Mucosa of rectum (tissue), 2 donors: ENCODE measurements around the gene TELO2.

Source experiments
- H3K27ac ChIP-seq, 2 donors: one replicate each; pipeline ENCODE4 v1.7.0; 2013; ENCODE audit warnings: inconsistent platforms in 2 of 2, low read depth in 2 of 2, low read length in 2 of 2
- H3K27me3 ChIP-seq, 2 donors: one replicate each; pipeline ENCODE4 v1.7.0; 2013; ENCODE audit warnings: low read length in 2 of 2; ENCODE audit not compliant: control insufficient read depth in 2 of 2, insufficient read depth in 2 of 2
- H3K36me3 ChIP-seq, 2 donors: one replicate each; pipeline ENCODE4 v1.7.0; 2013; ENCODE audit warnings: low read length in 2 of 2; ENCODE audit not compliant: control insufficient read depth in 2 of 2, insufficient read depth in 2 of 2
- H3K4me1 ChIP-seq, 2 donors: one replicate each; pipeline ENCODE4 v1.7.0; 2013; ENCODE audit warnings: low read length in 2 of 2, mild to moderate bottlenecking in 1 of 2; ENCODE audit not compliant: control insufficient read depth in 2 of 2, insufficient read depth in 2 of 2
- H3K4me3 ChIP-seq, 2 donors: one replicate each; pipeline ENCODE4 v1.7.0; 2013; ENCODE audit warnings: low read length in 2 of 2
- H3K9ac ChIP-seq, 2 donors: one replicate each; pipeline ENCODE4 v1.7.0; 2013; ENCODE audit warnings: low read length in 2 of 2, low read depth in 1 of 2, mild to moderate bottlenecking in 1 of 2
- H3K9me3 ChIP-seq, 2 donors: one replicate each; pipeline ENCODE4 v1.7.0; 2013; ENCODE audit warnings: low read length in 2 of 2; ENCODE audit not compliant: control insufficient read depth in 2 of 2
- donor health status: healthy.
- donor health status: Normal muscosa, but diverticular disease.

The TELO2 gene

DNA sequence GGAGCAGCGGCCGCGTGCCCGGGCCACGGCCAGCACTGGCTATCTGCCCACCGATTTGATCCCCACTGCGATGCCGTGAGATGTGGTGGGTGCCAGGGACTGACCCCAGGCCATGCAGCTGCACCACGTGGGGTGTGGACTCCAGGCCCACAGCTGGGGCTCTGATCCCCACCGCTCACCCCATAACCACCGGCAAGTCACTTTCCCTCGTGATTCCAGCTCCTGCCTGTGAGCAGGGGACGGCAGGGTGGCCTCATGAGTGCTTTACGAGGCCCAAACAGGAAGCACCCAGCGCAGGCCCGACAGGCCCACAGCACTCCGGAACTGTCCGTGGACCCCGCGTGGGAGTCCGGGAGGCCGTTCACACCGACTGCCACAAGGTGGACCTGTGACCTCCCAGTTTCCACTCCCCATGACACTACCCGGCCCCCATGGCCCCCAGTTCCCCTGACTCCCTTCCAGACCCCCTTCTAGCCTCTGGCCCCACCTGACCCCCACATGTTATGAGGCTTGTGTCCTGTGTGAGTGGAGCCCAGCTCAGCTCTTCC, 5.0 kb upstream of the TELO2 start:
- Histone ChIP-seq H3K36me3 (no peaks in the 10 kb centered on the region), H3K27ac (no peak overlapping the region), H3K4me3 (no peak overlapping the region), H3K4me1 (peaks cover 6 to 9% of the 10 kb centered on the region in 2 donors), H3K9ac (no peak overlapping the region), H3K27me3 (no peaks in the 10 kb centered on the region), H3K9me3 (no peaks in the 10 kb centered on the region)

DNA sequence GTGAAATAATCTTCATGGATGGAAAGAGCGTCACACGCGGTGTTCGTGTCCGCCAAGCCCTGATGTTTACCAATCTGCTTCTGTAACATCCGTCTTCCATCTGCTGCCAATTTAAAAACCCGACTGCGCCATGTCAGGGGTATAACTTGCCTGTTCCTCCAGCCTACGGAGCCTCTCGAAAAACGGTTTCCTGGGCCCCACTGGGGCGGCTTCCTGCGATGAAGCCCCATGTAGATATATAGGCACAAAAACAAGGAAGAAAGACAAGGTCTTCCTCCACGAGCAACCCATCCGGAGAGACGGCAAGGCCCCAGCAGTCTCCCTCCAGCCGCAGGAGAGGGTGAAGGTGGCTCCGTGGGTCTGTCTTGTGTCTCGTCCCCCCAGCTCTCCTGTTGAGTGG, 4.5 kb upstream of the TELO2 start, which contains the start of gene PTX4:
Gene PTX4, minus strand, starts transcription at position 326 of the 400 bp plus-strand sequence. Its CDS starts 35 bp downstream, at position 291.
- H3K27ac ChIP-seq: no peak within 1 kb of the TSS

DNA sequence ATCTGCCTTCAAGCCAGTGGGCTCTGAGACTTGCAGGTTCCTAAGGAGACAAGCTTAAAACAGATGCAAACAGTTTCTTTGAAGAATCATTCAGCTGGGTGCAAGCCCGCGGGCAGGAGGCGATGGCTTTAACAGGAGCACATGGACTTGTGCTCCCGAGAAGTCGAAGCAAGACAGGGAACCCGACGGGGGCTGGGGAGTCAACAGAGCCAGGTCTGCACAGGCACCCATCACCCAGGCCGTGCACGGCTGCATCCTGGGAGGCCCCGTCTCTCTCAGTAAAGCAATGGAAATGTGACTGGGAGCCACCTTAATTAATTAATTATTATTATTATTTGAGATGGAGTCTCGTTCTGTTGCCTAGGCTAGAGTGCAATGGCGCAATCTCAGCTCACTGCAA, 4.1 kb upstream of the TELO2 start:
- Histone ChIP-seq H3K4me1 (peaks cover 7 to 13% of the 10 kb centered on the region in 2 donors), H3K4me3 (no peak overlapping the region), H3K27me3 (no peaks in the 10 kb centered on the region), H3K9ac (no peak overlapping the region), H3K9me3 (no peaks in the 10 kb centered on the region), H3K27ac (no peak overlapping the region), H3K36me3 (no peaks in the 10 kb centered on the region)

More for the DNA sequence above, 4.5 kb upstream of the TELO2 start, which contains the start of gene PTX4:
- no peaks in the 10 kb centered on the region for H3K36me3 ChIP-seq
- no peaks in the 10 kb centered on the region for H3K27me3 ChIP-seq
- no peak within 1 kb of the TSS for H3K4me3 ChIP-seq
- H3K9me3 ChIP-seq: no peaks in the 10 kb centered on the region
- H3K9ac ChIP-seq: no peak within 1 kb of the TSS
- H3K4me1 ChIP-seq: peaks cover 6 to 9% of the 10 kb centered on the region in 2 donors

DNA sequence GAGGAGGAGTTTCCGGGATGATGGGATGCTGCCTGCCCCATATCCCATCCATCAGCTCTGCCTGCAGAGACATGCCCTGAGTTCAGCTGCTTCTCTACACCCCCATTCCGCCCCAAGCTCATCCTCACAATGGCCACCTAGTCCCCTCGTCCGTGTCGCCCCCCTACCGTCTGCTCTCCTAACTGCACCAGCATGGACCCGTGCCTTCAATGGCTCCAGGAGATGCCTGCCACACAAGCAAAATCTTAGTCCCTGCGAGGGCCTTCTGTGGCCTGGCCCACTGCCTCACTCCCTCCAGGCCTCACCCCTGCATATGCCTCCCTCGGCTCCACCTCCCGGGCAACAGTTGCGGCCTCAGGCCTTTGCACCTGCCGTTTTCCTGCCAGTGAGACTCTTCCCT, 1.8 kb upstream of the TELO2 start:
- no peaks in the 10 kb centered on the region for H3K27me3 ChIP-seq
- H3K4me1 ChIP-seq: peaks cover 15% of the 10 kb centered on the region in 2 donors
- H3K4me3 ChIP-seq: no peak overlapping the region
- no peak overlapping the region for H3K9ac ChIP-seq
- H3K27ac ChIP-seq: no peak overlapping the region
- H3K36me3 ChIP-seq: peaks cover 4 to 6% of the 10 kb centered on the region in 2 donors
- H3K9me3 ChIP-seq: no peaks in the 10 kb centered on the region

DNA sequence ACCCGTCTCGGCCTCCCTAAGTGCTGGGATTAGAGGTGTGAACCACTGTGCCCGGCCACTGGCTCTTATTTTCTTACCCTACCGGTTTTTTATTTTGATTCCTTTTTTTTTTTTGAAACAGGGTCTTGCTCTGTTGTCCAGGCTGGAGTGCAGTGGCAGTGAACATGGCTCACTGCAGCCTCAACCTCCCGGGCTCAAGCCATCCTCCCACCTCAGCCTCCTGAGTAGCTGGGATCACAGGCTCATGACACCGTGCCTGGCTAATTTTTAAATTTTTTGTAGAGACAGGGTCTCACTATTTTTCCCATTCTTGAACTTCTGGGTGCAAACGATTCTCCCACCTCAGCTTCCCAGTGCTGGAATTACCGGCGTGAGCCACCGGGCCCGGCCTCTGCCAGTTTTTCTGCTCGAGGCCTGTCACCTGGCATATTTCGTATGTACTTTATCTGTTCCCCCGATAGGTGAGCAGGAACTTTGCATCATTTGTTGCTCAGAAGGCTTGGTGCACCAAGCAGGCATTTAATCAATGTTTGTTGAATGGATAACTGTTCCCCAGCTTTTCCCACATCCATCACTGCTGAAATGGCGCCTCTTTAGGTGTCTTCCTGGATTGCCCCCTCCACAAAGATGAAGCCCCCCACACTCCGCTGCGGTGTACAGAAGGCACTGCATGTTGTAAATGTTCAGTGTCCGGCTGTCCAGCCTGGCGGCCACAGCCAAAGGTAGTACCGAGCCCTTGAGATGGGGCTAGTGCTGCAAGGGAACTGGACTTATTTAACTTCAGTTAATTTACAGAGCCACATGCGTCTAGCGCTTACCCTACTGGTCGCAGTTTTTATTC, 858 bp upstream of the TELO2 start:
- H3K27me3 ChIP-seq: no peaks in the 10 kb centered on the region
- H3K36me3 ChIP-seq: peaks cover 10 to 14% of the 10 kb centered on the region in 2 donors
- H3K9me3 ChIP-seq: no peaks in the 10 kb centered on the region
- peak overlapping the region; percentile 74 to 86 for H3K4me3 ChIP-seq
- H3K27ac ChIP-seq: peak overlapping the region; percentile 86 to 88
- H3K9ac ChIP-seq: peak overlapping the region; percentile 79 to 81
- H3K4me1 ChIP-seq: peaks cover 15% of the 10 kb centered on the region in 2 donors

DNA sequence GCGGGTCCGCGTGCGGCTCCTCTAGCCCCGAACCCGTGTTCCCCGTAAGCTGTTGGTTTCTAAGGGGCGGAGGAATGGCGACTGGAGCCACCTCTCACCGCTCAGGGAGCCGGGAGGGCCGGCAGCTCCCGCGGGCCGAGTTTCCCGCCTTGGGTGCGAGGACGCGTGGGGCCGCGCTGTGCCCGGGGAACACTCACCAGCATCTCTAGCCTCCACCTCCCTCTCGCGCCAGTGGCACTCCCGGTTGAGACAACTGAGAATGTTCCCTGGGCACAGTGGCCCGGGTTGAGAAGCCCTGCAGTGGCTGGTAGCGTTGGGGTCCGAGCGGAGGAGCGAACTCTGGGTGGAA, 560 bp downstream of the TELO2 start:
- peak overlapping the region; percentile 76 to 86 for H3K4me3 ChIP-seq
- H3K9ac ChIP-seq: peak overlapping the region; percentile 74 to 81
- H3K27ac ChIP-seq: peak overlapping the region in 1 of 2 donors; percentile 86
- no peaks in the 10 kb centered on the region for H3K27me3 ChIP-seq
- no peaks in the 10 kb centered on the region for H3K9me3 ChIP-seq
- H3K36me3 ChIP-seq: peaks cover 10 to 19% of the 10 kb centered on the region in 2 donors
- H3K4me1 ChIP-seq: peaks cover 15% of the 10 kb centered on the region in 2 donors

DNA sequence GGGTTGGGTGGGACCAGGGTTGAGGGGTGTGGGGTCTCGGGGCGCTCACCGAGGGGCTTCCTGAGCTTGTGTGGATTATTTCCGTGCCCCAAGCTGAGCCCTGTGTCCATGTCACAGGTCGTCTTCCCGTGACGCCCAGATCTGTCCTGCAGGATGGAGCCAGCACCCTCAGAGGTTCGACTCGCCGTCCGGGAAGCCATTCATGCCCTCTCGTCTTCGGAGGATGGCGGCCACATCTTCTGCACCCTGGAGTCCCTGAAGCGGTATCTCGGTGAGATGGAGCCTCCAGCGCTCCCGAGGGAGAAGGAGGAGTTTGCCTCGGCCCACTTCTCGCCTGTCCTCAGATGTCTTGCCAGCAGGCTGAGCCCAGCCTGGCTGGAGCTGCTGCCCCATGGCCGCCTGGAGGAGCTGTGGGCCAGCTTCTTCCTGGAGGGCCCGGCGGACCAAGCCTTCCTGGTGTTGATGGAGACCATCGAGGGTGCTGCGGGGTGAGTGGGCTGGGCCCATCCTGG, 1.0 kb downstream of the TELO2 start:
- H3K36me3 ChIP-seq: peaks cover 10 to 21% of the 10 kb centered on the region in 2 donors
- no peaks in the 10 kb centered on the region for H3K27me3 ChIP-seq
- H3K27ac ChIP-seq: no peak overlapping the region
- peak overlapping the region; percentile 74 to 81 for H3K9ac ChIP-seq
- H3K4me1 ChIP-seq: peaks cover 15% of the 10 kb centered on the region in 2 donors
- no peaks in the 10 kb centered on the region for H3K9me3 ChIP-seq
- H3K4me3 ChIP-seq: peak overlapping the region; percentile 76 to 86

DNA sequence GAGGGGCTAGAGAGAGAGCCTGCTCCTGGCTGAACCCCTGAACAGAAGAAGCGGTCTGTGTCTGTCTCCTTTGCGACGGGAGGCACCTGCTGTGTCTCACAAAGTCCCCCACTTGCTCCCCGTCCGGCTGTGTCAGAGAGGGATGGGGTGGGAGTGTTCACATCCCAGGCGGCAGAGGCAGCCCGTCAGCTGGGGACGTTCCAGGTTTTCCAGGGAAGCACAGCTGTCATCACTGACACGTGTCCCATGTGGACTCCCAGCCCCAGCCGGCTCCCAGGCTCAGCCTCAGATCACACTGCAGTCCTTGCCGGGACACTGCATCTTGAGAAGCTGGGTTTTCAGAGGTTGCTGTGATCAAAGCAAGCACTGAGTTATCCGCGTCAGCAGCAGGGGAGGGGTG, 1.6 kb downstream of the TELO2 start:
- H3K27ac ChIP-seq: no peak overlapping the region

DNA sequence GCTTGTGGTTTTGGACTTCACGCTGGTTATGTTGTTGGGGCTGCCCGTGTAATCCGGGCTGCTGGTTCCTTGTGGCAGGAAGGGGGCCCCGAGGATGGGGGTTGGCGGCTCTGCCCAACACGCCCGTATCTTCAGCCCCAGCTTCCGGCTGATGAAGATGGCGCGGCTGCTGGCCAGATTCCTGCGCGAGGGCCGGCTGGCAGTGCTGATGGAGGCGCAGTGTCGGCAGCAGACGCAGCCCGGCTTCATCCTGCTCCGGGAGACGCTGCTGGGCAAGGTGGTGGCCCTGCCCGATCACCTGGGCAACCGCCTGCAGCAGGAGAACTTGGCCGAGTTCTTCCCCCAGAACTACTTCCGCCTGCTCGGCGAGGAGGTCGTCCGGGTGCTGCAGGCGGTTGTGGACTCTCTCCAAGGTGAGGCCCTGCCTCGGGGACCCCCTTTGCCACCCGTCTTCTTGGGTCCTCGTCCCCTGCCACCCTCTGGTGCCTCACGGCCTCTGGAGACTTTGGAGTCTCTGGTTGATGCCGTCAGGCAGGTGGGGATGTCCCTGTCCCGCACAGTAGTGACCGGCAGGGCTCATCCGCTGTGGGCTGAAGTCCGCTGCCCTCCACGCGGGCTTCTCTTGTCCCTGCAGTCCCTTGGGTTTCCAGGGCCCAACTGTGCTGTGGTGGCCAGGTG, 2.2 kb downstream of the TELO2 start:
- H3K27me3 ChIP-seq: no peaks in the 10 kb centered on the region
- H3K36me3 ChIP-seq: peaks cover 10 to 27% of the 10 kb centered on the region in 2 donors
- H3K4me1 ChIP-seq: peaks cover 15% of the 10 kb centered on the region in 2 donors
- H3K27ac ChIP-seq: no peak overlapping the region
- no peaks in the 10 kb centered on the region for H3K9me3 ChIP-seq
- H3K4me3 ChIP-seq: no peak overlapping the region
- no peak overlapping the region for H3K9ac ChIP-seq

More for the DNA sequence above, 1.6 kb downstream of the TELO2 start:
- Histone ChIP-seq H3K9ac (no peak overlapping the region), H3K9me3 (no peaks in the 10 kb centered on the region), H3K36me3 (peaks cover 10 to 23% of the 10 kb centered on the region in 2 donors), H3K27me3 (no peaks in the 10 kb centered on the region), H3K4me3 (peak overlapping the region in 1 of 2 donors; percentile 76), H3K4me1 (peaks cover 15% of the 10 kb centered on the region in 2 donors)

DNA sequence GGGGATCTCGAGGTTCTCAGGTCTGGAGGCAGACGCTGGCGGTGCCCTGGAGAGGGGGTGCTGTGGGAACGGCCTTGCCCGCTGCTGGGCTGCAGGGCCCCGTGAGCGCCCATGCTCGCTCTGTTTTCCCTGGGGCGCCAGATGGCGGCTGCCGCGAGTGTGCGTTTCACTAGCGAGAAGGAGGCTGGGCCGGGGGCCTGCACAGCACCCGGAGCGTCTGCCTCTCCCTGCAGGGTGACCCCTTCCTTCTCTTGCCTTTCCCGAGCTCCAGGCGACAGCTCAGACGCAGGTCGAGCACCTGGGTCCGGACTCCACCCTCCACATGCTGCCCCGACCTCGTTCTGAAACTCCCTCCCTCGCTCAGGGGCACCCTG, 2.7 kb downstream of the TELO2 start:
- peaks cover 10 to 30% of the 10 kb centered on the region in 2 donors for H3K36me3 ChIP-seq

More for the DNA sequence above, 2.7 kb downstream of the TELO2 start:
- no peak overlapping the region for H3K4me3 ChIP-seq
- H3K27ac ChIP-seq: no peak overlapping the region
- H3K27me3 ChIP-seq: no peaks in the 10 kb centered on the region
- no peak overlapping the region for H3K9ac ChIP-seq
- H3K9me3 ChIP-seq: no peaks in the 10 kb centered on the region
- peaks cover 15% of the 10 kb centered on the region in 2 donors for H3K4me1 ChIP-seq
